ENCODE measurements around the gene DQX1.

The DQX1 gene

DNA sequence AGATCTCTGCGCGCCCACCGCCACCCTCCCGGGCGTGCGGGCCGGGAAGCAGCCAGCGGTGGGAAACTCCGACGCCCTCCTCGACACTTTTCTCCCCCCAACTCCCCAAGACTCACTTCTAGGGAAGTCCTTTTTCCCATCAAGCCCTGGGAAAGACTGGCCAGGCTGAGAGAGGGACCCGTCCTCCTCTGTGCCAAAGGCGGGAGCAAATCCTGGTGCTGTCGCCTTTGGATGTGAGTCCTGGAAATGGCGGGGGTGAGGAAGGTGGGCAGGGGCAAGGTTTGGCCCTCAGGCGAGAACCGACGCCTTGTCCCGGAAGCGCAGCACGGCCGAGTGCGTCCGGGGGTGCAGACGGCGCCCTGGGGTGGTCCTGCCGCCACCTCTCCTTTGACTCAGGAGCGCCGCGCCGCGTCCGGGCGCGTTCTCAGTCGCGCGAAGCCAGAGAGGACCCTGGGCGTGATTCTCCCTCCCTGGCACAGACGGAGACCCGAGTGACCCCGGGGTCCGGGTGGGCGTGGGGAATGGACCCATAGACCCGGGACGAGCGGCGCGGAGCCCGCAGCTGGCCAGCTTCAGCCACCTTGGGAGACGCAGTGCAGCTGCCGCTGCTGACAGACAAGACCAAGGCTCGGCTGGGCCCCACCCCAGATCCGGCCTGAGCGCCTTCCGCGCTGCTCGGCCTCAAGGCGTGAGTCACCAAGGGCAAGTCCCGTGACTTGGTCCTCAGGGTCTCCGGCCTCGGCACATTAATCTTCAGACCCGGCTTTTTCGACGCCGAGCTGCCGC, 23.1 kb downstream of the DQX1 start:
- H3K4me3 ChIP-seq (replicated peaks; ENCODE audit: insufficient read depth, low read length), result peak overlapping the region; percentile 27
- no peak overlapping the region for H3K27ac ChIP-seq (replicated peaks)
- peaks cover 55% of the 10 kb centered on the region for H3K27me3 ChIP-seq (ENCODE audit: insufficient read depth, poor library complexity, severe bottlenecking)
- no peak for DNase-seq (ENCODE audit: low read depth in 1 of 2, low spot score in 1 of 2)
- no peak for TF ChIP-seq SPI1 (IDR thresholded peaks at IDR 0.05; ENCODE audit: borderline replicate concordance, low read depth)
- no peak for TF ChIP-seq GABPA (IDR thresholded peaks at IDR 0.05; ENCODE audit: low read depth)
- TF ChIP-seq, protein P1, sequence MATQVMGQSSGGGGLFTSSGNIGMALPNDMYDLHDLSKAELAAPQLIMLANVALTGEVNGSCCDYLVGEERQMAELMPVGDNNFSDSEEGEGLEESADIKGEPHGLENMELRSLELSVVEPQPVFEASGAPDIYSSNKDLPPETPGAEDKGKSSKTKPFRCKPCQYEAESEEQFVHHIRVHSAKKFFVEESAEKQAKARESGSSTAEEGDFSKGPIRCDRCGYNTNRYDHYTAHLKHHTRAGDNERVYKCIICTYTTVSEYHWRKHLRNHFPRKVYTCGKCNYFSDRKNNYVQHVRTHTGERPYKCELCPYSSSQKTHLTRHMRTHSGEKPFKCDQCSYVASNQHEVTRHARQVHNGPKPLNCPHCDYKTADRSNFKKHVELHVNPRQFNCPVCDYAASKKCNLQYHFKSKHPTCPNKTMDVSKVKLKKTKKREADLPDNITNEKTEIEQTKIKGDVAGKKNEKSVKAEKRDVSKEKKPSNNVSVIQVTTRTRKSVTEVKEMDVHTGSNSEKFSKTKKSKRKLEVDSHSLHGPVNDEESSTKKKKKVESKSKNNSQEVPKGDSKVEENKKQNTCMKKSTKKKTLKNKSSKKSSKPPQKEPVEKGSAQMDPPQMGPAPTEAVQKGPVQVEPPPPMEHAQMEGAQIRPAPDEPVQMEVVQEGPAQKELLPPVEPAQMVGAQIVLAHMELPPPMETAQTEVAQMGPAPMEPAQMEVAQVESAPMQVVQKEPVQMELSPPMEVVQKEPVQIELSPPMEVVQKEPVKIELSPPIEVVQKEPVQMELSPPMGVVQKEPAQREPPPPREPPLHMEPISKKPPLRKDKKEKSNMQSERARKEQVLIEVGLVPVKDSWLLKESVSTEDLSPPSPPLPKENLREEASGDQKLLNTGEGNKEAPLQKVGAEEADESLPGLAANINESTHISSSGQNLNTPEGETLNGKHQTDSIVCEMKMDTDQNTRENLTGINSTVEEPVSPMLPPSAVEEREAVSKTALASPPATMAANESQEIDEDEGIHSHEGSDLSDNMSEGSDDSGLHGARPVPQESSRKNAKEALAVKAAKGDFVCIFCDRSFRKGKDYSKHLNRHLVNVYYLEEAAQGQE (IDR thresholded peaks at IDR 0.05; ENCODE audit: insufficient replicate concordance, low read depth), result no peak
- TF ChIP-seq CTCF (IDR thresholded peaks at IDR 0.05; ENCODE audit: insufficient read depth, low read length), result no peak

DNA sequence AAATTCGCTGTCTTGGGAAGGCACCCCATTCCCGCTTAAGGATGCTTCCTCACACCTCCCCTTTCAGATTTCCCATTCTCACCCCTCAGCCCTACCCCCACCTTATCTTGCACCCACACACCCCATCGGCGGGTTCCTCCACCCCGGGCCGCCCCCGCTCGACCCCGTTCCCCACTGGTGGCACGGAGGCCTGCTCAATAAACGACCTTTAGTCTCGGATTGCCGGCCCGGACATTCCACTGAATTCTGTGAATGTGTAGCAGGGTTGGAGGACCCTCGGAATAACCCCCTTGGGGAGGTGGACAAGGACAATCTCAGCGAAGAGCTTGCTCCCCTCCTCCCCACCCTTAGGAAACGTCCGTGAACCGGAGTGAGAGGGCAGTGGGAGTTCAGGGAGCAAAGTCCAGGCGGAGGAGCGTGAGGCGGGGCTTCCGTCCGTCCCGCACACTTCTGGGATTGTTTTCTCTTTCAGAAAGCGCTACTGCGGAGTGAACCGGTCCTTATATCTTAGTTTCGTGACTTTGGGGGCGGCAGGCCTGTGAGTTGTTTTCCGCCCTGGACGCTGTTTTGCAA, 23.8 kb downstream of the DQX1 start:
- H3K27me3 ChIP-seq (ENCODE audit: insufficient read depth, poor library complexity, severe bottlenecking), result peaks cover 60% of the 10 kb centered on the region
- no peak overlapping the region for H3K27ac ChIP-seq (replicated peaks)
- DNase-seq (ENCODE audit: low read depth in 1 of 2, low spot score in 1 of 2), result no peak
- peak overlapping the region; percentile 27 for H3K4me3 ChIP-seq (replicated peaks; ENCODE audit: insufficient read depth, low read length)
- no peak for TF ChIP-seq POLR2AphosphoS5 (IDR thresholded peaks at IDR 0.05; ENCODE audit: low read depth)
- TF ChIP-seq GABPA (IDR thresholded peaks at IDR 0.05; ENCODE audit: low read depth), result no peak
- no peak for TF ChIP-seq SPI1 (IDR thresholded peaks at IDR 0.05; ENCODE audit: borderline replicate concordance, low read depth)
- TF ChIP-seq, protein P1 (IDR thresholded peaks at IDR 0.05; ENCODE audit: insufficient replicate concordance, low read depth), result no peak
- no peak for TF ChIP-seq CTCF (IDR thresholded peaks at IDR 0.05; ENCODE audit: insufficient read depth, low read length)

GRCh38 chr2:74501335-74502071, 24.5 kb downstream of the DQX1 start:
- TF ChIP-seq, protein P1 (IDR thresholded peaks at IDR 0.05; ENCODE audit: insufficient replicate concordance, low read depth), result peak; percentile 68
- TF ChIP-seq POLR2AphosphoS5 (IDR thresholded peaks at IDR 0.05; ENCODE audit: low read depth), result no peak
- no peak for DNase-seq (ENCODE audit: low read depth in 1 of 2, low spot score in 1 of 2)
- no peak overlapping the region for H3K27ac ChIP-seq (replicated peaks)
- H3K27me3 ChIP-seq (ENCODE audit: insufficient read depth, poor library complexity, severe bottlenecking), result peaks cover 60% of the 10 kb centered on the region
- no peak overlapping the region for H3K4me3 ChIP-seq (replicated peaks; ENCODE audit: insufficient read depth, low read length)

All from HL-60 (cell line).